ENCODE results near the gene DNASE1L3. TPM values are rescaled to one million over a fixed set of nuclear protein-coding genes. Genes with fewer than 3 reads are reported as not detected.

The DNASE1L3 gene
- total and polyA plus RNA-seq, 2 of the 8 experiments (the other 6 are each of a cell fraction or from before 2014, with no cell fraction given) = not detected

GRCh38 chr3:58184309-58184981 is 26.3 kb downstream of the DNASE1L3 start (continued):
- TF ChIP-seq TAF7 (optimal IDR thresholded peaks at IDR 0.05; ENCODE audit: borderline replicate concordance, low read depth, low read length) (no peak), CHD1 (IDR thresholded peaks at IDR 0.05; ENCODE audit: low read depth, low read length) (no peak), POU5F1 (IDR thresholded peaks at IDR 0.05; ENCODE audit: low read depth, low read length) (no peak), RXRA (IDR thresholded peaks at IDR 0.05; ENCODE audit: insufficient read depth, low read depth, low read length) (no peak), NANOG (IDR thresholded peaks at IDR 0.05; ENCODE audit: insufficient read depth, low read depth, low read length, poor library complexity, severe bottlenecking) (no peak), JUN (IDR thresholded peaks at IDR 0.05; ENCODE audit: low read depth, low read length) (no peak), POLR2A (IDR thresholded peaks at IDR 0.05; ENCODE audit: control extremely low read depth in 1 of 2, low read depth in 2 of 2, low read length in 2 of 2) (no peak), POLR2AphosphoS5 (IDR thresholded peaks at IDR 0.05; ENCODE audit: low read depth, low read length) (no peak), EGR1 (IDR thresholded peaks at IDR 0.05; ENCODE audit: borderline replicate concordance, low read depth, low read length) (no peak)

Data from H1 (cell line).